Measurements from ENCODE around the gene GADD45GIP1. TPM values are rescaled to one million over a fixed set of nuclear protein-coding genes. Genes with fewer than 3 reads are reported as not detected.

Gene GADD45GIP1
- 10 to 100 TPM in 2 of 3 donors, 1 to 10 TPM in 1; 10.0 to 16.4 (median 14.1) TPM for total RNA-seq
- long read RNA-seq, donor 1, transcript GADD45GIP1-201 (2 exons, 1,782 nt): major isoform, 65 of 95 reads
- long read RNA-seq, donor 1, partial matches to known transcripts: 27 of 95 reads
- long read RNA-seq, donor 1, other reads (novel, unspliced or antisense): 3 of 95 reads
- long read RNA-seq, donor 2, transcript GADD45GIP1-201 (2 exons, 1,782 nt): major isoform, 34 of 54 reads
- long read RNA-seq, donor 2, partial matches to known transcripts: 0 of 54 reads
- long read RNA-seq, donor 2, other reads (novel, unspliced or antisense): 20 of 54 reads

- intact Hi-C loops (cut with DNase I, micrococcal nuclease): no loop called here
- ATAC-seq (peak; percentile 96), DNase-seq (peak; percentile 84 to 92 (median 88))
- TF ChIP-seq, protein P1, sequence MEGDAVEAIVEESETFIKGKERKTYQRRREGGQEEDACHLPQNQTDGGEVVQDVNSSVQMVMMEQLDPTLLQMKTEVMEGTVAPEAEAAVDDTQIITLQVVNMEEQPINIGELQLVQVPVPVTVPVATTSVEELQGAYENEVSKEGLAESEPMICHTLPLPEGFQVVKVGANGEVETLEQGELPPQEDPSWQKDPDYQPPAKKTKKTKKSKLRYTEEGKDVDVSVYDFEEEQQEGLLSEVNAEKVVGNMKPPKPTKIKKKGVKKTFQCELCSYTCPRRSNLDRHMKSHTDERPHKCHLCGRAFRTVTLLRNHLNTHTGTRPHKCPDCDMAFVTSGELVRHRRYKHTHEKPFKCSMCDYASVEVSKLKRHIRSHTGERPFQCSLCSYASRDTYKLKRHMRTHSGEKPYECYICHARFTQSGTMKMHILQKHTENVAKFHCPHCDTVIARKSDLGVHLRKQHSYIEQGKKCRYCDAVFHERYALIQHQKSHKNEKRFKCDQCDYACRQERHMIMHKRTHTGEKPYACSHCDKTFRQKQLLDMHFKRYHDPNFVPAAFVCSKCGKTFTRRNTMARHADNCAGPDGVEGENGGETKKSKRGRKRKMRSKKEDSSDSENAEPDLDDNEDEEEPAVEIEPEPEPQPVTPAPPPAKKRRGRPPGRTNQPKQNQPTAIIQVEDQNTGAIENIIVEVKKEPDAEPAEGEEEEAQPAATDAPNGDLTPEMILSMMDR (IDR thresholded peaks at IDR 0.05): no peak
- no peaks in the 10 kb centered on the region for H3K9me3 ChIP-seq
- H3K36me3 ChIP-seq (ENCODE audit: low read depth): no peaks in the 10 kb centered on the region
- H3K4me3 ChIP-seq: peak within 1 kb of the TSS; percentile 81
- peaks cover 30% of the 10 kb centered on the region for H3K4me1 ChIP-seq (ENCODE audit: low read depth)
Measured at GRCh38 chr19:12956446-12957388, at the start of gene GADD45GIP1. Gene GADD45GIP1, minus strand, starts transcription at chr19:12957223. Its CDS starts 11 bp downstream, at chr19:12957212.

DNA sequence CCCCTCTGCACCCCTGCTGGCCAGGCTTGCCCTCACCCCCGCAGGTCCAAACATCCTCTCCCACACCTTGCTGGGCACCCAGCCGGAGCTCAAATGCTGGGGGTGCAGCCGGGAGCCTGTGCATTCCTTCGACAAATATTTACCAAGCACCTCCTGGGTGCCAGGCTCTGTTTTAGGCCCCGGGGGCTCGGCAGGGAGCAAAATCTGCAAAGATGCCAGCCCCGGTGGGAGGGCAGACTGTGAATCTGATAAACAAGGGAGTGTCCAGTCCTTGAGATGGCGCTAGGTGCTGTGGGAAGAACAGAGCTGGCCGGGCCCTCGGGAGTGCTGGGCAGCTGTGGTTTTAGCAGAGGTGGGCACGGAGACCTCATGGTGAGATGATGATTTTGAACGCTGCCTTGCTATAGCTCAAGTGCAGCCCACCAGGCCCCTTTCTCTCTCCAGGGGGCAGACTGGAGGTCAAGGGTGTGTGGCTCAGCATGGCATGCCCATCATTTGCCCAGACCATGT, 48.9 kb upstream of the GADD45GIP1 start:
- peak in 1 of 3 donors; percentile 40 for DNase-seq
- TF ChIP-seq, protein P1 (IDR thresholded peaks at IDR 0.05): no peak
- H3K9me3 ChIP-seq: no peaks in the 10 kb centered on the region
- peaks cover 17% of the 10 kb centered on the region for H3K4me1 ChIP-seq (ENCODE audit: low read depth)
- ATAC-seq: no peak
- H3K4me3 ChIP-seq: no peak overlapping the region
- H3K36me3 ChIP-seq (ENCODE audit: low read depth): no peaks in the 10 kb centered on the region
- intact Hi-C loops (cut with DNase I, micrococcal nuclease): no loop called here

DNA sequence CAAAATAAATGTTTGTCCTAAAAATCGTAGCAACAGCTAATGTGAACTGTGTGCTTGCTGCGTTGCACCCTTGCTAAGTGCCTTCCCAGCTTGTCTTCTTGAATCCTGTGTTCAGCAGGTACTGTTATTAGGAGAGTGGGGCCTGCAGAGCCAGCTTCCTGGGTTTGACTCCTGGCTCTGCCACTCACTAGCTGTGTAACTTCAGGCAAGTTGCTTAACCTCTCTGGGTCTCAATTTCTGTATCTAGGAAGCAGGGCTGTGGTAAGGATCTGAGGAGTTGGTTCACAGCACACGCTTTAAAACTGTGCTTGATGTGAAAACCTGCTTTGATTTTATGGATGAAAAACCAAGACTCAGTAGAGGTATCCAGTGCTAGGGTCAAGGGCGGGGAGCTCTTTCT, 48.2 kb upstream of the GADD45GIP1 start:
- no peak overlapping the region for H3K4me3 ChIP-seq
- H3K4me1 ChIP-seq (ENCODE audit: low read depth): peaks cover 17% of the 10 kb centered on the region
- ATAC-seq: no peak
- no peak for DNase-seq
- H3K36me3 ChIP-seq (ENCODE audit: low read depth): no peaks in the 10 kb centered on the region
- TF ChIP-seq, protein P1 (IDR thresholded peaks at IDR 0.05): no peak
- H3K9me3 ChIP-seq: no peaks in the 10 kb centered on the region
- intact Hi-C loops (cut with DNase I, micrococcal nuclease): no loop called here

DNA sequence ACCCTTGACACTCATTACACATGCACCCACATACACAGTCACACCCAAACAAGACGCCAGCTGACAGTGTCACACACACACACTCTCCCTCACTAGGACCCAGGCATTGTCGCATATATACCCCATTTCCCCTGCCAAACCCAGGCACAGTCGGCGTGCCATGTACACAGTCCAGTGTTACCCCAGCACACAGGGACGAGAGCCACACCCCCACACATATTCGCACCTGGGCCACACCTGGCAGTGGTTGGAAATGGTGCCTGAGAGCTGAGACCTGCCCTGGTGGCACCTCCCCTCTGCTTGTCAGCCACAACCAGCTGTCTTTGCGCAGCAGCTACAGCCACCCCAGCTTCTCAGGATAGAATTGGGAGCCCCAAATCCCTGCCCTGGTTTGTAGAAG, 47.2 kb upstream of the GADD45GIP1 start:
- Histone ChIP-seq H3K36me3 (ENCODE audit: low read depth) (no peaks in the 10 kb centered on the region), H3K4me3 (no peak overlapping the region), H3K4me1 (ENCODE audit: low read depth) (peaks cover 17% of the 10 kb centered on the region), H3K9me3 (no peaks in the 10 kb centered on the region)
- peak; percentile 63 to 77 (median 74) for DNase-seq
- ATAC-seq: peak; percentile 85
- intact Hi-C loops (cut with DNase I, micrococcal nuclease): no loop called here
- TF ChIP-seq, protein P1 (IDR thresholded peaks at IDR 0.05): no peak

GRCh38 chr19:13003081-13003480, 46.1 kb upstream of the GADD45GIP1 start:
- TF ChIP-seq, protein P1 (IDR thresholded peaks at IDR 0.05): no peak
- H3K36me3 ChIP-seq (ENCODE audit: low read depth): no peaks in the 10 kb centered on the region
- peaks cover 17% of the 10 kb centered on the region for H3K4me1 ChIP-seq (ENCODE audit: low read depth)
- DNase-seq: peak in 1 of 3 donors; percentile 34
- H3K4me3 ChIP-seq: no peak overlapping the region
- no peak for ATAC-seq
- no peaks in the 10 kb centered on the region for H3K9me3 ChIP-seq
- intact Hi-C loops (cut with DNase I, micrococcal nuclease): no loop called here

Measured in mucosa of descending colon (tissue), 3 donors.